Gastrocnemius medialis (tissue), 4 donors: Measurements from ENCODE around the gene CPTP.

Experiments used
- CTCF ChIP-seq, 5 experiments: fragments of 450-650 bp in 3 of 5; fragments of 200-600 bp in 2 of 5; sonication (generic) in 2 of 5; IDR thresholded peaks in 4 of 5; conservative IDR thresholded peaks in 1 of 5; 1 replicate in 4 of 5; 2 replicates in 1 of 5; pipeline ENCODE4 v1.5.1; 2016 to 2019; ENCODE audit warnings: antibody characterized with exemption in 5 of 5, mild to moderate bottlenecking in 3 of 5, moderate library complexity in 3 of 5
- POLR2A ChIP-seq, 2 donors: fragments of 450-650 bp; IDR thresholded peaks; one replicate each; pipeline ENCODE4 v1.6.1; 2017; ENCODE audit warnings: antibody characterized with exemption in 2 of 2, mild to moderate bottlenecking in 2 of 2, moderate library complexity in 2 of 2

GRCh38 chr1:1336931-1337792 is 12.6 kb downstream of the CPTP start:
- TF ChIP-seq POLR2A (IDR thresholded peaks at IDR 0.05) (no peak), CTCF (IDR thresholded peaks at IDR 0.05 in 4 of 5, conservative IDR thresholded peaks at IDR 0.05 in 1 of 5) (no peak)
